IMR-90 (cell line): ENCODE data around the gene MKX. TPM values are rescaled to one million over a fixed set of nuclear protein-coding genes. Genes with fewer than 3 reads are reported as not detected.

Experiments
- ATAC-seq: fragments of 200-7000 bp; cut with Tn5 transposase; 2 replicates; pipeline ENCODE4 v1.9.1; 2020; ENCODE audit warnings: low read depth, mild to moderate bottlenecking, moderate library complexity
- BruUV-seq: library from RNA; stranded (reverse); fragments of 400-500 nt; replicated peaks from 2 replicates; lab custom pipeline; 2021; lab: Mats Ljungman, UMichigan
- CTCF ChIA-PET: fragments of 300-600 bp; formaldehyde crosslinking; extraction: SDS; loops from one replicate; lab custom pipeline; 2021; ENCODE audit warnings: antibody characterized with exemption; lab: Yijun Ruan, JAX
- POLR2A ChIA-PET: fragments of 300-600 bp; sonication (Branson Sonifier 250); formaldehyde crosslinking; loops from one replicate; lab custom pipeline; 2022; ENCODE audit warnings: antibody characterized with exemption; ENCODE audit not compliant: unreplicated experiment; lab: Charles Lee
- DNase-seq: peaks from one replicate; pipeline ENCODE4 v3.0.0; 2013
- H2AFZ ChIP-seq: replicated peaks from 2 replicates; pipeline ENCODE3; 2013; ENCODE audit warnings: low read length, mild to moderate bottlenecking; ENCODE audit not compliant: poor library complexity
- H2AK5ac ChIP-seq: 2 replicates; pipeline ENCODE4 v1.6.1; 2013; ENCODE audit warnings: low read depth, low read length, inconsistent platforms
- H2AK9ac ChIP-seq: replicated peaks from 2 replicates; pipeline ENCODE3; 2013; ENCODE audit warnings: mild to moderate bottlenecking, low read depth, low read length, moderate library complexity; ENCODE audit not compliant: poor library complexity
- H2BK120ac ChIP-seq: 2 replicates; pipeline ENCODE4 v1.6.1; 2013; ENCODE audit warnings: low read depth, low read length, inconsistent platforms
- H2BK15ac ChIP-seq: 3 replicates; pipeline ENCODE4 v1.6.1; 2013; ENCODE audit warnings: low read depth, low read length, inconsistent platforms
- H2BK20ac ChIP-seq: 2 replicates; pipeline ENCODE4 v1.6.1; 2013; ENCODE audit warnings: low read depth, mild to moderate bottlenecking, inconsistent platforms, low read length, moderate library complexity
- H2BK5ac ChIP-seq: 2 replicates; pipeline ENCODE4 v1.6.1; 2013; ENCODE audit warnings: mild to moderate bottlenecking, low read depth, low read length, inconsistent platforms; ENCODE audit not compliant: poor library complexity, severe bottlenecking
- H3K14ac ChIP-seq: replicated peaks from 2 replicates; pipeline ENCODE4 v1.6.1; 2013; ENCODE audit warnings: low read depth, low read length, inconsistent platforms
- H3K18ac ChIP-seq: 2 replicates; pipeline ENCODE4 v1.6.1; 2013; ENCODE audit warnings: low read depth, low read length, control low read depth
- H3K23ac ChIP-seq: 2 replicates; pipeline ENCODE4 v1.6.1; 2013; ENCODE audit warnings: low read depth, low read length, inconsistent platforms
- H3K27ac ChIP-seq: 2 replicates; pipeline ENCODE4 v1.5.1; 2013; ENCODE audit warnings: mild to moderate bottlenecking, control low read depth, low read length; ENCODE audit not compliant: insufficient read depth
- H3K27me3 ChIP-seq: 2 replicates; pipeline ENCODE4 v1.6.1; 2013; ENCODE audit warnings: low read length; ENCODE audit not compliant: control insufficient read depth, insufficient read depth
- H3K36me3 ChIP-seq: 2 replicates; pipeline ENCODE4 v1.6.1; 2013; ENCODE audit warnings: low read length, mixed read lengths; ENCODE audit not compliant: control insufficient read depth, insufficient read depth
- H3K4ac ChIP-seq: 2 replicates; pipeline ENCODE4 v1.6.1; 2013; ENCODE audit warnings: low read depth, low read length, inconsistent platforms
- H3K4me1 ChIP-seq: 2 replicates; pipeline ENCODE4 v1.6.1; 2013; ENCODE audit warnings: low read length, mixed read lengths; ENCODE audit not compliant: control insufficient read depth, insufficient read depth
- H3K4me2 ChIP-seq: 2 replicates; pipeline ENCODE4 v1.6.1; 2013; ENCODE audit warnings: low read depth, mild to moderate bottlenecking, control low read depth, low read length, moderate library complexity
- H3K4me3 ChIP-seq: 2 replicates; pipeline ENCODE4 v1.5.1; 2013; ENCODE audit warnings: low read depth, mild to moderate bottlenecking, control low read depth, low read length, moderate library complexity; ENCODE audit not compliant: insufficient read depth
- H3K56ac ChIP-seq: 2 replicates; pipeline ENCODE4 v1.6.1; 2013; ENCODE audit warnings: low read length, inconsistent platforms; ENCODE audit not compliant: insufficient read depth; ENCODE audit errors: extremely low read depth
- H3K79me1 ChIP-seq, 2 experiments: 2 replicates each; pipeline ENCODE4 v1.6.1; 2013; ENCODE audit warnings: low read length in 2 of 2, inconsistent platforms in 1 of 2, low read depth in 1 of 2
- H3K9ac ChIP-seq: 2 replicates; pipeline ENCODE4 v1.6.1; 2013; ENCODE audit warnings: low read depth, low read length, control low read depth
- H3K9me1 ChIP-seq: 2 replicates; pipeline ENCODE4 v1.6.1; 2013; ENCODE audit warnings: low read length, inconsistent platforms; ENCODE audit not compliant: insufficient read depth
- H3K9me3 ChIP-seq: 2 replicates; pipeline ENCODE4 v1.6.1; 2013; ENCODE audit warnings: low read length; ENCODE audit not compliant: control insufficient read depth, insufficient read depth
- H4K20me1 ChIP-seq: 2 replicates; pipeline ENCODE4 v1.6.1; 2013; ENCODE audit warnings: low read length, inconsistent platforms; ENCODE audit not compliant: insufficient read depth
- H4K5ac ChIP-seq: 2 replicates; pipeline ENCODE4 v1.6.1; 2013; ENCODE audit warnings: mild to moderate bottlenecking, low read depth, low read length, control low read depth
- H4K8ac ChIP-seq, 2 experiments: 2 replicates each; pipeline ENCODE4 v1.6.1; 2013; ENCODE audit warnings: low read depth in 2 of 2, low read length in 2 of 2, control low read depth in 1 of 2, inconsistent platforms in 1 of 2
- H4K91ac ChIP-seq: 2 replicates; pipeline ENCODE4 v1.6.1; 2013; ENCODE audit warnings: low read depth, low read length, inconsistent platforms; ENCODE audit not compliant: insufficient read depth
- BHLHE40 ChIP-seq: fragments of 150-350 bp; IDR thresholded peaks from 2 replicates; pipeline ENCODE4 v1.6.1; 2016; ENCODE audit warnings: mild to moderate bottlenecking, low read depth, low read length
- CEBPB ChIP-seq: IDR thresholded peaks from 2 replicates; pipeline ENCODE4 v1.6.1; 2012; ENCODE audit warnings: low read depth, low read length, improper control_type of control experiment
- CHD1 ChIP-seq: IDR thresholded peaks from 2 replicates; pipeline ENCODE4 v1.6.1; 2012; ENCODE audit warnings: low read depth, low read length, improper control_type of control experiment
- FOS ChIP-seq: fragments of 150-350 bp; IDR thresholded peaks from 2 replicates; pipeline ENCODE4 v1.6.1; 2016; ENCODE audit warnings: low read depth, low read length
- MAFK ChIP-seq: IDR thresholded peaks from 2 replicates; pipeline ENCODE4 v1.6.1; 2012; ENCODE audit warnings: low read depth, low read length, improper control_type of control experiment
- MAZ ChIP-seq: IDR thresholded peaks from 2 replicates; pipeline ENCODE4 v1.6.1; 2012; ENCODE audit warnings: low read depth, mild to moderate bottlenecking, low read length, improper control_type of control experiment, moderate library complexity, borderline replicate concordance
- NFE2L2 ChIP-seq: fragments of 150-350 bp; IDR thresholded peaks from 2 replicates; pipeline ENCODE4 v1.6.1; 2016; ENCODE audit warnings: low read depth, mild to moderate bottlenecking, low read length
- POLR2A ChIP-seq: IDR thresholded peaks from 2 replicates; pipeline ENCODE4 v1.6.1; 2012; ENCODE audit warnings: mild to moderate bottlenecking, low read depth, low read length
- RAD21 ChIP-seq: IDR thresholded peaks from 2 replicates; pipeline ENCODE4 v1.6.1; 2012; ENCODE audit warnings: low read length, improper control_type of control experiment
- RCOR1 ChIP-seq: IDR thresholded peaks from 2 replicates; pipeline ENCODE4 v1.6.1; 2012; ENCODE audit warnings: mild to moderate bottlenecking, low read length, improper control_type of control experiment; ENCODE audit not compliant: insufficient replicate concordance
- RFX5 ChIP-seq: IDR thresholded peaks from 2 replicates; pipeline ENCODE4 v1.8.0; 2012; ENCODE audit warnings: low read depth, mild to moderate bottlenecking, low read length, moderate library complexity
- SMC3 ChIP-seq: fragments of 150-350 bp; IDR thresholded peaks from 2 replicates; pipeline ENCODE4 v1.6.1; 2016; ENCODE audit warnings: low read depth, mild to moderate bottlenecking, antibody characterized with exemption, low read length, moderate library complexity
- WGBS, 2 experiments: methylation state at CpG; one replicate each; pipeline versions ENCODE4 v1.1.5 to v1.1.7; 2013; ENCODE audit warnings: missing lambda C conversion rate in 2 of 2; ENCODE audit not compliant: insufficient read length in 1 of 2; ENCODE audit errors: extremely low coverage in 2 of 2; 5-methylcytosine and 5-hydroxymethylcytosine counted together
- dilution Hi-C: fragments of 300-500 bp; cut with HindIII; formaldehyde crosslinking; loops from one replicate; pipeline ENCODE4 v1.14.3; 2018; ENCODE audit warnings: low sequenced_read_pairs; ENCODE audit not compliant: unreplicated experiment
- in situ Hi-C: fragments of 300-500 bp; cut with MboI; formaldehyde crosslinking; loops from 3 replicates; pipeline ENCODE4 v1.14.3; 2019; ENCODE audit warnings: low sequenced_read_pairs, inconsistent platforms, mixed read lengths
- intact Hi-C: fragments of 100-400 bp; cut with micrococcal nuclease; formaldehyde crosslinking; loops from 2 replicates; pipeline ENCODE4 v1.10.0; 2022
- polyA plus RNA-seq, 3 experiments: library from polyadenylated mRNA; depleted of rRNA; stranded (reverse); fragments of >200 nt; gene quantifications; 2 replicates each; pipeline ENCODE4 v1.2.3, GENCODE V29; 2012; ENCODE audit warnings: low replicate concordance in 1 of 3
- total RNA-seq: library from RNA; depleted of rRNA; stranded (reverse); fragments of >200 nt; gene quantifications from 2 replicates; pipeline ENCODE4 v1.2.3, GENCODE V29; 2012
- TF ChIP-seq, protein P1 (sequence below): fragments of 150-350 bp; IDR thresholded peaks from 2 replicates; pipeline ENCODE4 v1.6.1; 2016; ENCODE audit warnings: low read depth, mild to moderate bottlenecking, low read length, moderate library complexity, borderline replicate concordance
- TF ChIP-seq, protein P2 (sequence below): conservative IDR thresholded peaks from 2 replicates; pipeline ENCODE4 v1.5.1; 2012; ENCODE audit warnings: mild to moderate bottlenecking, low read depth, low read length, improper control_type of control experiment
- TF ChIP-seq, protein P3 (sequence below): fragments of 150-350 bp; IDR thresholded peaks from 2 replicates; pipeline ENCODE4 v1.6.1; 2017; ENCODE audit warnings: mild to moderate bottlenecking, antibody characterized with exemption, low read length, low read depth

The MKX gene
- total and polyA plus RNA-seq, 2 of the 4 experiments (the other 2 are of a cell fraction), result 0.10 to 0.36 TPM

DNA sequence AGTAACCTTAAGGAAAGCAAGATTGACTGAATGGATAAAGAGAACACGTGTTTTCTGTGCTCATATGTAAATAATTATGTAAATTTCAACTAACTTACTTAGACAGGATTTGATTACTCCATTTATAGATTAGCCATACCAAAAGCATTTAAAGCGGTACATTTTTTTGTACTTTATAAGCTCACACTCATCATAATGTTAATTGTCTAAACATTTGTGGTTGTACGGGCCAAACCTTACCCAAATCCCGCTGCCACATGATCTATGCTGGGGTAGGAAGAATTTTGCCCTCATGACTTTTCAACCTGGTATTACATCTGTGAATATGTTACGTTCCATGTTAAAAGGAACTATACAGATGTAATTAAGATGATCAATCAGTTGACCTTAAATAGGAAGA, 29.1 kb downstream of the MKX start:
- Histone ChIP-seq H2AFZ (no peak overlapping the region), H2BK120ac (peak overlapping the region; percentile 70), H3K27ac (peak overlapping the region; percentile 8; the same call in 1 of the 2 replicates), H3K23ac (0 out of 2 replicates have a peak overlapping the region, but pooled peaks have one; percentile 16), H3K14ac (no peak overlapping the region; the same call in 1 of the 2 replicates), H3K79me1 (no peaks in the 10 kb centered on the region), H3K4me1 (peaks cover 13% of the 10 kb centered on the region), H3K4me3 (no peak overlapping the region), H2BK15ac (peak overlapping the region; percentile 26; the same call in 1 of the 3 replicates), H2AK9ac (no peak overlapping the region), H3K9ac (no peak overlapping the region), H4K91ac (peak overlapping the region; percentile 37; the same call in 1 of the 2 replicates), H3K4me2 (no peak overlapping the region), H3K27me3 (no peaks in the 10 kb centered on the region), H4K8ac (peak overlapping the region in 1 of 2 experiments; percentile 61; a peak in 1 of 4 replicates), H3K36me3 (no peaks in the 10 kb centered on the region), H3K9me1 (peaks cover 4% of the 10 kb centered on the region; the same call in 1 of the 2 replicates), H3K18ac (peak overlapping the region; percentile 71), H2BK20ac (peak overlapping the region; percentile 72), H3K4ac (peak overlapping the region; percentile 85), H4K20me1 (no peaks in the 10 kb centered on the region), H2AK5ac (no peak overlapping the region; the same call in 1 of the 2 replicates), H3K56ac (no peak overlapping the region), H2BK5ac (peak overlapping the region; percentile 79), H3K9me3 (no peaks in the 10 kb centered on the region), H4K5ac (no peak overlapping the region; the same call in 1 of the 2 replicates)
- ChIA-PET CTCF (interaction anchor here (0.6 kb wide), 1 partner anchor 18 kb away, joined by 3 read pairs; no protein-coding TSS in a partner anchor), POLR2A (no interaction called here)
- peak; percentile 63 for ATAC-seq
- in situ Hi-C loops, result no loop called here
- dilution Hi-C loops, result no loop called here
- intact Hi-C loops, result no loop called here
- BruUV-seq, result no TSS peak
- peak; percentile 37 for DNase-seq
- WGBS, 2 experiments, result no CpG with 5 or more reads among the region's 5 CpGs
- TF ChIP-seq RFX5 (no peak), POLR2A (no peak), MAFK (no peak), CEBPB (no peak), RCOR1 (no peak), RAD21 (no peak), BHLHE40 (no peak), CHD1 (no peak), NFE2L2 (no peak), SMC3 (no peak), MAZ (no peak), FOS (no peak)
- TF ChIP-seq, protein P1, sequence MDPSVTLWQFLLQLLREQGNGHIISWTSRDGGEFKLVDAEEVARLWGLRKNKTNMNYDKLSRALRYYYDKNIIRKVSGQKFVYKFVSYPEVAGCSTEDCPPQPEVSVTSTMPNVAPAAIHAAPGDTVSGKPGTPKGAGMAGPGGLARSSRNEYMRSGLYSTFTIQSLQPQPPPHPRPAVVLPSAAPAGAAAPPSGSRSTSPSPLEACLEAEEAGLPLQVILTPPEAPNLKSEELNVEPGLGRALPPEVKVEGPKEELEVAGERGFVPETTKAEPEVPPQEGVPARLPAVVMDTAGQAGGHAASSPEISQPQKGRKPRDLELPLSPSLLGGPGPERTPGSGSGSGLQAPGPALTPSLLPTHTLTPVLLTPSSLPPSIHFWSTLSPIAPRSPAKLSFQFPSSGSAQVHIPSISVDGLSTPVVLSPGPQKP, result no peak
- TF ChIP-seq, protein P2, sequence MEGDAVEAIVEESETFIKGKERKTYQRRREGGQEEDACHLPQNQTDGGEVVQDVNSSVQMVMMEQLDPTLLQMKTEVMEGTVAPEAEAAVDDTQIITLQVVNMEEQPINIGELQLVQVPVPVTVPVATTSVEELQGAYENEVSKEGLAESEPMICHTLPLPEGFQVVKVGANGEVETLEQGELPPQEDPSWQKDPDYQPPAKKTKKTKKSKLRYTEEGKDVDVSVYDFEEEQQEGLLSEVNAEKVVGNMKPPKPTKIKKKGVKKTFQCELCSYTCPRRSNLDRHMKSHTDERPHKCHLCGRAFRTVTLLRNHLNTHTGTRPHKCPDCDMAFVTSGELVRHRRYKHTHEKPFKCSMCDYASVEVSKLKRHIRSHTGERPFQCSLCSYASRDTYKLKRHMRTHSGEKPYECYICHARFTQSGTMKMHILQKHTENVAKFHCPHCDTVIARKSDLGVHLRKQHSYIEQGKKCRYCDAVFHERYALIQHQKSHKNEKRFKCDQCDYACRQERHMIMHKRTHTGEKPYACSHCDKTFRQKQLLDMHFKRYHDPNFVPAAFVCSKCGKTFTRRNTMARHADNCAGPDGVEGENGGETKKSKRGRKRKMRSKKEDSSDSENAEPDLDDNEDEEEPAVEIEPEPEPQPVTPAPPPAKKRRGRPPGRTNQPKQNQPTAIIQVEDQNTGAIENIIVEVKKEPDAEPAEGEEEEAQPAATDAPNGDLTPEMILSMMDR, result no peak
- TF ChIP-seq, protein P3, sequence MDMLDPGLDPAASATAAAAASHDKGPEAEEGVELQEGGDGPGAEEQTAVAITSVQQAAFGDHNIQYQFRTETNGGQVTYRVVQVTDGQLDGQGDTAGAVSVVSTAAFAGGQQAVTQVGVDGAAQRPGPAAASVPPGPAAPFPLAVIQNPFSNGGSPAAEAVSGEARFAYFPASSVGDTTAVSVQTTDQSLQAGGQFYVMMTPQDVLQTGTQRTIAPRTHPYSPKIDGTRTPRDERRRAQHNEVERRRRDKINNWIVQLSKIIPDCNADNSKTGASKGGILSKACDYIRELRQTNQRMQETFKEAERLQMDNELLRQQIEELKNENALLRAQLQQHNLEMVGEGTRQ, result no peak
